ENCODE results near the gene RTP2. TPM values are rescaled to one million over a fixed set of nuclear protein-coding genes. Genes with fewer than 3 reads are reported as not detected.

Gene RTP2
- total RNA-seq, 1 donor from 2014 or later = not detected

DNA sequence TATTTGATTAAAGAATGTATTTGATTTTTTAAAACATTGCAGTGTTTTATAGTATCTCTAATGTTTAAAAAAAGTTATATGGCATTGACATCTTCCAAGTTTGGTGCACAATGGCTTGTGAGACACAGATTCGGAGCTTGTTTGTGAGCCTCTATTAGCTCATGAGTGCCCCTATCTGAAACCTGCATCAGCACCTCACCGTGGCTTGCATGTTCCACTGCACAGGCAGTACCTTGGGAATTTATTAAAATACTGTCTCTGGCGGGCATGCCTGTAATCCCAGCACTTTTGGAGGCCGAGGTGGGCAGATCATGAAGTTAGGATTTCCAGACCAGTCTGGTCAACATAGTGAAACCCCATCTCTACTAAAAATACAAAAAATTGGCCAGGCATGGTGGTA lies 6.8 kb upstream of the RTP2 start:
- H3K27me3 Mint-ChIP-seq = no peaks in the 10 kb centered on the region
- ATAC-seq (ENCODE audit: low read depth) (no peak), DNase-seq (no peak)
- no peaks in the 10 kb centered on the region for H3K9me3 Mint-ChIP-seq
- POLR2A ChIA-PET = no interaction called here
- no peak overlapping the region for H3K27ac Mint-ChIP-seq
- no peak overlapping the region for H3K4me3 Mint-ChIP-seq
- H3K4me1 Mint-ChIP-seq = no peaks in the 10 kb centered on the region
- CTCF ChIA-PET = interaction anchor here (0.9 to 1.1 kb wide), 2 partner anchors 10 to 392 kb away, joined by 3 to 4 read pairs; no protein-coding TSS in a partner anchor
- H3K36me3 Mint-ChIP-seq (ENCODE audit: low read depth) = no peaks in the 10 kb centered on the region
- intact Hi-C loops (cut with micrococcal nuclease) = no loop called here
- TF ChIP-seq, protein P1, sequence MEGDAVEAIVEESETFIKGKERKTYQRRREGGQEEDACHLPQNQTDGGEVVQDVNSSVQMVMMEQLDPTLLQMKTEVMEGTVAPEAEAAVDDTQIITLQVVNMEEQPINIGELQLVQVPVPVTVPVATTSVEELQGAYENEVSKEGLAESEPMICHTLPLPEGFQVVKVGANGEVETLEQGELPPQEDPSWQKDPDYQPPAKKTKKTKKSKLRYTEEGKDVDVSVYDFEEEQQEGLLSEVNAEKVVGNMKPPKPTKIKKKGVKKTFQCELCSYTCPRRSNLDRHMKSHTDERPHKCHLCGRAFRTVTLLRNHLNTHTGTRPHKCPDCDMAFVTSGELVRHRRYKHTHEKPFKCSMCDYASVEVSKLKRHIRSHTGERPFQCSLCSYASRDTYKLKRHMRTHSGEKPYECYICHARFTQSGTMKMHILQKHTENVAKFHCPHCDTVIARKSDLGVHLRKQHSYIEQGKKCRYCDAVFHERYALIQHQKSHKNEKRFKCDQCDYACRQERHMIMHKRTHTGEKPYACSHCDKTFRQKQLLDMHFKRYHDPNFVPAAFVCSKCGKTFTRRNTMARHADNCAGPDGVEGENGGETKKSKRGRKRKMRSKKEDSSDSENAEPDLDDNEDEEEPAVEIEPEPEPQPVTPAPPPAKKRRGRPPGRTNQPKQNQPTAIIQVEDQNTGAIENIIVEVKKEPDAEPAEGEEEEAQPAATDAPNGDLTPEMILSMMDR (IDR thresholded peaks at IDR 0.05) = no peak

DNA sequence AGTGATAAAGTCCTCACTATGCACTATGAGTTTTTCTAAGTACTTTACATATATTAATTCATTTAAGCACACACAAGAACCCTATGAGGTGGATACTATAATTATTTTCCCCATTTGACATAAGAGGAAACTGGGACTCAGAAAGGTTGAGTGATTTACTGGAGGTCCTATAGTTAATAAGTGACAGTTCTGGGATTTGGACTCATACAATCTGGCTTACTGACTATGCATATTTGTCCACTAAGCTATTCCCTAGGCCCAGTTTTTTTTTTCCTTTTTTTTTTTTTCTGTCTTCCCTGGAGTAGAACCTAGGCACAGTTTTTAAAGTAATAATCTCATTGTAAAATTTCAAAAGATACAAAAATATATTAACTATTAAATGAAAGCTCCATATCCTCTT lies 6.3 kb upstream of the RTP2 start:
- no peak for ATAC-seq (ENCODE audit: low read depth)
- H3K36me3 Mint-ChIP-seq (ENCODE audit: low read depth) = no peaks in the 10 kb centered on the region
- H3K4me3 Mint-ChIP-seq = no peak overlapping the region
- TF ChIP-seq, protein P1 (IDR thresholded peaks at IDR 0.05) = no peak
- no peaks in the 10 kb centered on the region for H3K4me1 Mint-ChIP-seq
- H3K27ac Mint-ChIP-seq = no peak overlapping the region
- no peaks in the 10 kb centered on the region for H3K27me3 Mint-ChIP-seq
- H3K9me3 Mint-ChIP-seq = no peaks in the 10 kb centered on the region
- DNase-seq = no peak
- ChIA-PET POLR2A (no interaction called here), CTCF (interaction anchor here (0.9 kb wide), 1 partner anchor 10 kb away, joined by 3 read pairs; no protein-coding TSS in a partner anchor)
- intact Hi-C loops (cut with micrococcal nuclease) = no loop called here

DNA sequence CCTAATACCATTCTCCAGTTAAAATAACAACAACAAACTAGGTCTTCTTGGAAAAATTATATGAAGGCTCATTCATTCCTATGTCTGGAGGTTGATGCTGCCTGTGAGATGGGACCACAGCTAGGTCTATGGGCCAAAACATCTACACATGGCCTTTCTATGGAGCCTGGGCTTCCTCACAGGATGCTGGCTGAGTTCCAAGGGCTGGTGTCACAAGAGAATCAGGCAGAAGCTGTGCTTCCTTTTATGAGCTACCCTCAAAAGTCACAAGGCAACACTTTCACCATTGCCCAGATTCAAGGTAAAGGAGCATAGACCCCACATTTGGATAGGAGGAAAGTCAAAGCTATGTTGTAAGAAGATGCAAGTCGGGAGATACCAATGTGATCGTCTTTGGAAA lies 4.6 kb upstream of the RTP2 start:
- ChIA-PET CTCF (interaction anchor here (2.1 kb wide), 1 partner anchor 27 kb away, joined by 7 read pairs; no protein-coding TSS in a partner anchor), POLR2A (no interaction called here)
- TF ChIP-seq, protein P1 (IDR thresholded peaks at IDR 0.05) = no peak
- Mint-ChIP-seq H3K27ac (no peak overlapping the region), H3K4me1 (no peaks in the 10 kb centered on the region), H3K9me3 (no peaks in the 10 kb centered on the region), H3K27me3 (no peaks in the 10 kb centered on the region), H3K36me3 (ENCODE audit: low read depth) (no peaks in the 10 kb centered on the region), H3K4me3 (no peak overlapping the region)
- DNase-seq (no peak), ATAC-seq (ENCODE audit: low read depth) (no peak)
- intact Hi-C loops (cut with micrococcal nuclease) = no loop called here

DNA sequence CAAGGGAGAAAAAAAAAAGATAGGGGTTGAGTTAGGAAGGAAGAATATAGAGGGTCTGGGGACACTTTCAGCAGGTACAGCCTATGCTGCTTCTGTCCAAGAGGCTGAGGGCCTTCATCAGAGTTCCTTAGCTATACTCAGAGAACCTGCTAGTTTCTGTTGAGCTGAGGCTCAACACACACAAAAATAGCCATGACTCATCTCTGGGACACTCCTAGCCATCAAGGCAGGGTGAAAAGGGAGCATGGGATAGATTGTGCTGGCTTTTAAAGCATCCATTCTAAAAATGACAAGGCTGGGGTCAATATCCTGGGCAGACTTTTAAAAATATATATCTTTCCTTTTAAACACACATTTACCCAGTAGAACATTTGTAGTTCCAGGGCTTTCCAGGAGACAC lies 2.8 kb upstream of the RTP2 start:
- Mint-ChIP-seq H3K4me1 (no peaks in the 10 kb centered on the region), H3K9me3 (no peaks in the 10 kb centered on the region), H3K27ac (no peak overlapping the region), H3K4me3 (no peak overlapping the region), H3K36me3 (ENCODE audit: low read depth) (no peaks in the 10 kb centered on the region), H3K27me3 (no peaks in the 10 kb centered on the region)
- intact Hi-C loops (cut with micrococcal nuclease) = no loop called here
- no peak for DNase-seq
- ChIA-PET POLR2A (no interaction called here), CTCF (no interaction called here)
- TF ChIP-seq, protein P1 (IDR thresholded peaks at IDR 0.05) = no peak
- ATAC-seq (ENCODE audit: low read depth) = no peak

DNA sequence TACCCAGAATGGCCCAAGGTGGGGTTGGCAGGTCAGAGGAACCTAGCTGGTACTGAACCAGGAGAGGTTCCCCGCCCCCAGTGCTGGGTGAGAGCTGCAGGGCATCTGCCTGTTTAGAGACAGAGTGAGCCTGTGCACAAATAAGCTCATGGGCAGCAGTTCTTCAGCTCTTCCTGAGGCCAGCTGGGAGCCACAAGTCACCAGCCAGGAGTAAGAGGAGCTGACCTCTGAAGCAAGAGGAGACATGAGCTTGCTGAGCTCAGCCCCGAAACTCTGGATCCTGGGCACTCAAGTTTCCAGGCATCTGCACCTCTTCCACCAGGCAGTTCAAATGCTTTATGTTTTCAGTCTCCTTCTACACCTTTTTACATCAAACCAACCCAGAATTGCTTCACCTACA lies 2.1 kb downstream of the RTP2 start:
- no peaks in the 10 kb centered on the region for H3K4me1 Mint-ChIP-seq
- DNase-seq = no peak
- H3K36me3 Mint-ChIP-seq (ENCODE audit: low read depth) = no peaks in the 10 kb centered on the region
- H3K27ac Mint-ChIP-seq = no peak overlapping the region
- no peak overlapping the region for H3K4me3 Mint-ChIP-seq
- TF ChIP-seq, protein P1 (IDR thresholded peaks at IDR 0.05) = no peak
- peaks cover 9% of the 10 kb centered on the region for H3K27me3 Mint-ChIP-seq
- intact Hi-C loops (cut with micrococcal nuclease) = no loop called here
- ATAC-seq (ENCODE audit: low read depth) = no peak
- no peaks in the 10 kb centered on the region for H3K9me3 Mint-ChIP-seq
- POLR2A ChIA-PET = no interaction called here
- CTCF ChIA-PET = interaction anchor here (1.4 kb wide), 1 partner anchor 381 kb away, joined by 3 read pairs; no protein-coding TSS in a partner anchor

Data from activated B cell treated with CpG ODN at 0.5 μM for 24 hours (primary cell).